A549 treated with dexamethasone at 1 μM for 4 hours (cell line): ENCODE data around the gene RPL37A. TPM values are rescaled to one million over a fixed set of nuclear protein-coding genes. Genes with fewer than 3 reads are reported as not detected.

Experiments
- total RNA-seq: library from RNA; stranded (reverse); fragments of 200-300 nt; extraction: Qiagen RNA extraction; gene quantifications from 5 replicates; pipeline ENCODE4 v1.2.3, GENCODE V29; 2022

Gene RPL37A
- total RNA-seq, result 3,930 to 6,121 TPM (median 4,109 TPM) in 5 replicates

DNA sequence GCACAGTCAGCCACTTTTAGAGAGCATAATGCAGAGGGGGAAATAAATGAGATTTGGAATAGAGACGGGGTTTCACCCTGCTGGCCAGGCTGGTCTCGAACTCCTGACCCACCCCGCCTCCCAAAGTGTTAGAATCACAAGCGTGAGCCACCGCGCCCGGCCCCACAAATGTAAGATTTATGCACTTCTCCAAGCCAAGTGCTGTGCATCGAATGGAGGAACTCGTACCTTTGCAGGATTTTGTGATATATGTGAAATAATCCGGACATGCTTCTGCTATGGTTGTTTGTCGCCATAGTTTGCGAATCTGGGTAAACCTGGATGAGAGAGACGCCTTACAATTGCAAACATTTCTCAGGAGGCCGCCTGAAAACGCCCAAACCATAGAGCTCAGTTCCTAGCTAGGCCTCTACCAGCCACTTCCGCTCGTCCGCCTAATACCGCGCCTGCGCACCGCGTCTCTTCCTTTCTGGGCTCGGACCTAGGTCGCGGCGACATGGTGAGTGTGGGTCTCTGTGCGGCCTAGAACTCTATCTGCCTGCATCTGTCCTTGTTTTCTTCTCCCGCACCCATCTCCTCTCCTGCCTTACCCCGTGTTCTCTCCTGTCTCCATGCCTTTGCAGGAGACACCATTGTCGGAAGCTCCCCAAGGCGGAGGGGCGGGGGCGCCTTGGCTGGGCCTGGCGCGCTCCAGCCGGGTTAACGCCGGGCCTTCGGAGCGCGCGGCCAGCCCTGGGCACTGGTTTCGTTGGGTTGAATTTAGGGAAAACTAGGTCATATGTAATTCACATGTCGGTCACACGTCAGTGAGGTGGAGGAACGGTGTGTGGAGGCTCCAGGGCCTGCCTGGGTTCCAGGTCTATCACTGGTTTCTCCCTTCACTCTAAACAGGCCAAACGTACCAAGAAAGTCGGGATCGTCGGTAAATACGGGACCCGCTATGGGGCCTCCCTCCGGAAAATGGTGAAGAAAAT is at the start of gene RPL37A:
Gene RPL37A, plus strand, starts transcription at position 466 of the 974 bp plus-strand sequence. Its CDS starts 31 bp downstream, at position 497.

Other genes starting within 250 kb of the RPL37A start
- gene MARCHF4, start 126.4 kb upstream of the RPL37A start, total RNA-seq, result 20.0 to 28.3 TPM (median 23.3 TPM) in 5 replicates
- gene SMARCAL1, start 86.4 kb upstream of the RPL37A start, total RNA-seq, result 12.2 to 16.1 TPM (median 15.6 TPM) in 5 replicates
- gene IGFBP2, start 134.6 kb downstream of the RPL37A start, total RNA-seq, result 69.4 to 100.0 TPM (median 96.6 TPM) in 5 replicates
- 0.18 to 0.27 TPM (median 0.23 TPM) in 5 replicates for gene IGFBP5, start 196.7 kb downstream of the RPL37A start, total RNA-seq